Uterus (tissue), 4 donors: ENCODE data around the gene BTBD17. TPM values are rescaled to one million over a fixed set of nuclear protein-coding genes. Genes with fewer than 3 reads are reported as not detected.

Experiments used
- DNase-seq, 2 donors: peaks; one replicate each; pipeline ENCODE4 v3.0.0-alpha.2; 2019 to 2020
- H3K27ac ChIP-seq, 2 donors: fragments of 200-600 bp; sonication (generic); 1 replicate in 1 of 2; 2 replicates in 1 of 2; pipeline ENCODE4 v1.5.1; 2016 to 2018
- H3K27me3 ChIP-seq, 2 donors: fragments of 200-600 bp; sonication (generic); one replicate each; pipeline ENCODE4 v1.5.1; 2018 to 2019; ENCODE audit warnings: control low read depth in 1 of 2
- H3K36me3 ChIP-seq, 2 donors: fragments of 200-600 bp; sonication (generic); one replicate each; pipeline ENCODE4 v1.5.1; 2019; ENCODE audit warnings: control low read depth in 1 of 2
- H3K4me1 ChIP-seq, 2 donors: fragments of 200-600 bp; sonication (generic); one replicate each; pipeline ENCODE4 v1.5.1; 2018 to 2019; ENCODE audit warnings: control low read depth in 1 of 2
- H3K4me3 ChIP-seq, 2 donors: fragments of 200-600 bp; sonication (generic); 1 replicate in 1 of 2; 2 replicates in 1 of 2; pipeline ENCODE4 v1.5.1; 2018 to 2019; ENCODE audit warnings: mild to moderate bottlenecking in 1 of 2
- H3K9me3 ChIP-seq, 2 donors: fragments of 200-600 bp; sonication (generic); one replicate each; pipeline ENCODE4 v1.5.1; 2019; ENCODE audit warnings: control low read depth in 1 of 2
- POLR2A ChIP-seq, 2 donors: fragments of 450-650 bp; IDR thresholded peaks; one replicate each; pipeline ENCODE4 v1.6.1; 2016; ENCODE audit warnings: antibody characterized with exemption in 2 of 2, mild to moderate bottlenecking in 1 of 2, moderate library complexity in 1 of 2
- intact Hi-C: fragments of 100-400 bp; cut with DNase I; formaldehyde crosslinking; loops from one replicate; pipeline ENCODE4 v1.15.1; 2023; ENCODE audit warnings: low total_unique reads
- total RNA-seq, 4 donors: library from RNA; depleted of rRNA in 3 of 4; stranded (reverse); fragments of >200 nt in 3 of 4; gene quantifications; one replicate each; pipeline versions ENCODE4 v1.1.0 to v1.2.4, GENCODE V29; 2014 to 2023
- TF ChIP-seq, protein P1 (sequence below), 4 experiments: fragments of 200-600 bp in 2 of 4; fragments of 450-650 bp in 2 of 4; sonication (generic) in 2 of 4; IDR thresholded peaks; one replicate each; pipeline ENCODE4 v1.5.1; 2016 to 2019; ENCODE audit warnings: antibody characterized with exemption in 4 of 4, mild to moderate bottlenecking in 2 of 4, moderate library complexity in 1 of 4
- donor health status: DM: yes; HTN: yes; CAD: no.

Gene BTBD17
- total RNA-seq, 4 donors from 2014 or later = 0.14 TPM; not detected in 3

DNA sequence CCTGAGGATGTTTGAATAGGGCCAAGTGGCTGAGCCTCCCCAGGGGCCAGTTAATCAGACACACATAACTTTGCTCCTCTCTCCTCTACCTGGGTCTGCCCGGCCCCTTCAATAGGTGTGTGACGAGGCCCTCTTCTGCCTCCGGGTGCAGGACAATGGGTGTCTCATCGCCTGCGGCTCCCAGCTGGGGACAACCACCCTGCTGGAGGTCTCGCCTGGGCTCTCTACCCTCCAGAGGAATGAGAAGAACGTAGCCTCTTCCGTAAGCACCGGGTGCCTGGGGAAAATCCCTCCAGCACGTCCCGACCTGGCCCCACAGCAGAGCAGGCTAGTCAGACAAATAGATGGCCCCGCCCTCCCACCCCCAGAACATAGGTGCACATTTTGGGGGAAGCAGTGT, 51.8 kb downstream of the BTBD17 start:
- Histone ChIP-seq H3K27me3 (no peaks in the 10 kb centered on the region), H3K36me3 (no peaks in the 10 kb centered on the region), H3K27ac (no peak overlapping the region), H3K4me1 (no peaks in the 10 kb centered on the region), H3K9me3 (no peaks in the 10 kb centered on the region), H3K4me3 (no peak overlapping the region)
- TF ChIP-seq, protein P1, sequence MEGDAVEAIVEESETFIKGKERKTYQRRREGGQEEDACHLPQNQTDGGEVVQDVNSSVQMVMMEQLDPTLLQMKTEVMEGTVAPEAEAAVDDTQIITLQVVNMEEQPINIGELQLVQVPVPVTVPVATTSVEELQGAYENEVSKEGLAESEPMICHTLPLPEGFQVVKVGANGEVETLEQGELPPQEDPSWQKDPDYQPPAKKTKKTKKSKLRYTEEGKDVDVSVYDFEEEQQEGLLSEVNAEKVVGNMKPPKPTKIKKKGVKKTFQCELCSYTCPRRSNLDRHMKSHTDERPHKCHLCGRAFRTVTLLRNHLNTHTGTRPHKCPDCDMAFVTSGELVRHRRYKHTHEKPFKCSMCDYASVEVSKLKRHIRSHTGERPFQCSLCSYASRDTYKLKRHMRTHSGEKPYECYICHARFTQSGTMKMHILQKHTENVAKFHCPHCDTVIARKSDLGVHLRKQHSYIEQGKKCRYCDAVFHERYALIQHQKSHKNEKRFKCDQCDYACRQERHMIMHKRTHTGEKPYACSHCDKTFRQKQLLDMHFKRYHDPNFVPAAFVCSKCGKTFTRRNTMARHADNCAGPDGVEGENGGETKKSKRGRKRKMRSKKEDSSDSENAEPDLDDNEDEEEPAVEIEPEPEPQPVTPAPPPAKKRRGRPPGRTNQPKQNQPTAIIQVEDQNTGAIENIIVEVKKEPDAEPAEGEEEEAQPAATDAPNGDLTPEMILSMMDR (IDR thresholded peaks at IDR 0.05) = no peak
- TF ChIP-seq POLR2A (IDR thresholded peaks at IDR 0.05) = no peak
- no peak for DNase-seq
- intact Hi-C loops = no loop called here

DNA sequence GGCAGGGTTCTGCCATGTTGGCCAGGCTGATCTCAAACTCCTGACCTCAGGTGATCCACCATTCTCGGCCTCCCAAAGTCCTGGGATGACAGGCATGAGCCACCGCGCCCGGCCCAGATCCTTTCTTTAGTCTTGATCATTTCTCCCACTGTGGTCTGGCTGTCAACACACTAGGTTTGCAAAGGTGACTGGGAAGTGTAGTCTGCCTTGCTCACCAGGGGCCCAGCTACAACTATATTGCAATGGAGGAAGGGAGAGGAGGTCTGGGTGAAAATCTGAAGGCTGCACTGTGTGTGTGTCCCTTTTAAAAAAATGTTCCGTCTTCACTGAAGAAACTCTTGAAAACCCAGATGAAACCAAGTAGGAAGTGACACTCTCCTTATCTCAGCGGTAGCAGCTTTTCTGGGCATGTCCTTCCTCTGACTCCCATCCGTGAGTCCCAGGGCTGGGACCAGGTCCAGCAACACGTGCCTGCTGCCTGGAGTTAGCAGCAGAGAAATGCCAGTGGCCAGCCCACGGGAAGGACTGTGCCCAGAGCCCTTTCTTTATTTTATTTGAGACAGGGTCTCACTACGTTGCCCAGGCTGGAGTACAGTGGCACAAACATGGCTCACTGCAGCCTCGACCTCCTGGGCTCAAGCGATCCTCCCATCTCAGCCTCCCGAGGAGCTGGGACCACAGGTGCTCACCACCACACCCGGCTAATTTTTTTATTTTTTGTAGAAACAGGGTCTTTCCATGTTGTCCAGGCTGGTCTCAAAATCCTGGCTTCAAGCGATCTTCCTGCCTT, 53.5 kb downstream of the BTBD17 start:
- no peaks in the 10 kb centered on the region for H3K9me3 ChIP-seq
- no peak overlapping the region for H3K27ac ChIP-seq
- no peaks in the 10 kb centered on the region for H3K4me1 ChIP-seq
- H3K36me3 ChIP-seq = no peaks in the 10 kb centered on the region
- no peak overlapping the region for H3K4me3 ChIP-seq
- H3K27me3 ChIP-seq = no peaks in the 10 kb centered on the region
- intact Hi-C loops = no loop called here
- TF ChIP-seq, protein P1 (IDR thresholded peaks at IDR 0.05) = no peak
- TF ChIP-seq POLR2A (IDR thresholded peaks at IDR 0.05) = no peak
- peak in 1 of 2 donors; percentile 29 for DNase-seq

Other genes with a start within 250 kb of the BTBD17 start
- gene RPL38, start 158.2 kb downstream of the BTBD17 start, total RNA-seq = 1,000 to 10,000 TPM in 2 of 4 donors, 100 to 1,000 TPM in 1, 10 to 100 TPM in 1; 87.9 to 1,969 (median 610) TPM
- gene TTYH2, start 148.3 kb downstream of the BTBD17 start, total RNA-seq = 10 to 100 TPM in 2 of 4 donors, 1 to 10 TPM in 1, under 1 TPM in 1; 0.51 to 34.8 (median 10.3) TPM
- gene DNAI2, start 87.6 kb downstream of the BTBD17 start, total RNA-seq = 1 to 10 TPM in 1 of 4 donors, not detected in 3; 2.1 TPM
- gene KIF19, start 35.6 kb downstream of the BTBD17 start, total RNA-seq = 10 to 100 TPM in 1 of 4 donors, 1 to 10 TPM in 2, not detected in 1; 1.7 to 20.7 (median 4.8) TPM
- under 1 TPM in 1 of 4 donors, not detected in 3; 0.73 TPM for gene GPR142, start 5.6 kb upstream of the BTBD17 start, total RNA-seq
- gene GPRC5C, start 70.2 kb upstream of the BTBD17 start, total RNA-seq = 10 to 100 TPM in 3 of 4 donors, 1 to 10 TPM in 1; 2.8 to 56.8 (median 27.6) TPM
- gene CD300A, start 104.8 kb upstream of the BTBD17 start, total RNA-seq = 10 to 100 TPM in 1 of 4 donors, 1 to 10 TPM in 2, not detected in 1; 3.2 to 10.9 (median 4.0) TPM
- under 1 TPM in 2 of 4 donors, not detected in 2; 0.48 to 0.59 TPM for gene CD300LB, start 169.6 kb upstream of the BTBD17 start, total RNA-seq
- under 1 TPM in 2 of 4 donors, not detected in 2; 0.21 to 0.27 TPM for gene CD300C, start 184.2 kb upstream of the BTBD17 start, total RNA-seq
- gene CD300H, start 205.6 kb upstream of the BTBD17 start, total RNA-seq = not detected
- not detected for gene CD300LD, start 230.4 kb upstream of the BTBD17 start, total RNA-seq